GM23338 (cell line): ENCODE data around the gene PISD.

ENCODE experiments used
- CREB1 ChIP-seq: fragments of 250-450 bp; sonication (Bioruptor Pico); IDR thresholded peaks from 2 replicates; pipeline ENCODE4 v1.5.0; 2020; ENCODE audit warnings: low read depth, mild to moderate bottlenecking, moderate library complexity
- EZH2 ChIP-seq: fragments of 200-600 bp; sonication (generic); IDR thresholded peaks from one replicate; pipeline ENCODE4 v1.8.0; 2017; ENCODE audit warnings: antibody characterized with exemption, mild to moderate bottlenecking, low read depth; ENCODE audit not compliant: unreplicated experiment
- EZH2phosphoT487 ChIP-seq: fragments of 200-600 bp; sonication (generic); IDR thresholded peaks from one replicate; pipeline ENCODE4 v1.8.1; 2018; ENCODE audit warnings: antibody characterized with exemption; ENCODE audit not compliant: unreplicated experiment
- POLR2AphosphoS5 ChIP-seq: IDR thresholded peaks from 2 replicates; pipeline ENCODE4 v1.6.1; 2016; ENCODE audit warnings: antibody characterized with exemption, low read depth
- STAT1 ChIP-seq: IDR thresholded peaks from one replicate; pipeline ENCODE4 v1.6.1; 2016; ENCODE audit warnings: antibody characterized with exemption; ENCODE audit not compliant: unreplicated experiment
- ZNF114 ChIP-seq: fragments of 250-450 bp; sonication (Bioruptor Pico); IDR thresholded peaks from 2 replicates; pipeline ENCODE4 v1.5.0; 2020; ENCODE audit warnings: mild to moderate bottlenecking, moderate library complexity
- TF ChIP-seq, protein P1 (sequence below), 2 experiments: fragments of 200-600 bp in 1 of 2; sonication (generic) in 1 of 2; conservative IDR thresholded peaks; 2 replicates each; pipeline versions ENCODE4 v1.5.1 to v1.6.1; 2016 to 2017; ENCODE audit warnings: antibody characterized with exemption in 2 of 2, low read depth in 2 of 2, mild to moderate bottlenecking in 2 of 2, moderate library complexity in 1 of 2
- TF ChIP-seq, protein P2 (sequence below): IDR thresholded peaks from one replicate; pipeline ENCODE4 v1.6.1; 2018; ENCODE audit warnings: antibody characterized with exemption; ENCODE audit not compliant: unreplicated experiment
- TF ChIP-seq, protein P3 (sequence below): IDR thresholded peaks from 2 replicates; pipeline ENCODE4 v1.6.1; 2016; ENCODE audit warnings: antibody characterized with exemption

DNA sequence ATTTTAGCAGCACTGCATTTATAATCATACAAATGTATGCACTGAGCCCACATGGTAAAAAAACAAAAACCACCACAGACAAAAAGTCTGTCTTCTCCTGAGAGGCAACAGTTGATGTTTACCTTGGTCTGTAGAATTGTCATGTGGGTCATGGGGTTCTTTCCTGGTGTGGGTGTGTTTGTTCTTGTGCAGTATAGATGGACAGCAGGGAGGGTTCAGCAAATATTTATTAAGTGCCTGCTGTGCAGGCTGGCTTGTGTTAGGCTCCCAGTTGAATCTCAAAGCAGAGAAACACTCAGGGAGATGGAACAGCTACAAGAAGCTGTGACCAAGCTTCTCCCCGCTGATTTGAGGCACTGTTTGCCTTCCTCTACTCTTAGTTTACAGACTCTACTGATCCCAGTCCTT lies 82.2 kb downstream of the PISD start:
- TF ChIP-seq, protein P1, sequence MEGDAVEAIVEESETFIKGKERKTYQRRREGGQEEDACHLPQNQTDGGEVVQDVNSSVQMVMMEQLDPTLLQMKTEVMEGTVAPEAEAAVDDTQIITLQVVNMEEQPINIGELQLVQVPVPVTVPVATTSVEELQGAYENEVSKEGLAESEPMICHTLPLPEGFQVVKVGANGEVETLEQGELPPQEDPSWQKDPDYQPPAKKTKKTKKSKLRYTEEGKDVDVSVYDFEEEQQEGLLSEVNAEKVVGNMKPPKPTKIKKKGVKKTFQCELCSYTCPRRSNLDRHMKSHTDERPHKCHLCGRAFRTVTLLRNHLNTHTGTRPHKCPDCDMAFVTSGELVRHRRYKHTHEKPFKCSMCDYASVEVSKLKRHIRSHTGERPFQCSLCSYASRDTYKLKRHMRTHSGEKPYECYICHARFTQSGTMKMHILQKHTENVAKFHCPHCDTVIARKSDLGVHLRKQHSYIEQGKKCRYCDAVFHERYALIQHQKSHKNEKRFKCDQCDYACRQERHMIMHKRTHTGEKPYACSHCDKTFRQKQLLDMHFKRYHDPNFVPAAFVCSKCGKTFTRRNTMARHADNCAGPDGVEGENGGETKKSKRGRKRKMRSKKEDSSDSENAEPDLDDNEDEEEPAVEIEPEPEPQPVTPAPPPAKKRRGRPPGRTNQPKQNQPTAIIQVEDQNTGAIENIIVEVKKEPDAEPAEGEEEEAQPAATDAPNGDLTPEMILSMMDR (conservative IDR thresholded peaks at IDR 0.05; ENCODE audit: low read depth in 2 of 2) = no peak
- TF ChIP-seq, protein P2, sequence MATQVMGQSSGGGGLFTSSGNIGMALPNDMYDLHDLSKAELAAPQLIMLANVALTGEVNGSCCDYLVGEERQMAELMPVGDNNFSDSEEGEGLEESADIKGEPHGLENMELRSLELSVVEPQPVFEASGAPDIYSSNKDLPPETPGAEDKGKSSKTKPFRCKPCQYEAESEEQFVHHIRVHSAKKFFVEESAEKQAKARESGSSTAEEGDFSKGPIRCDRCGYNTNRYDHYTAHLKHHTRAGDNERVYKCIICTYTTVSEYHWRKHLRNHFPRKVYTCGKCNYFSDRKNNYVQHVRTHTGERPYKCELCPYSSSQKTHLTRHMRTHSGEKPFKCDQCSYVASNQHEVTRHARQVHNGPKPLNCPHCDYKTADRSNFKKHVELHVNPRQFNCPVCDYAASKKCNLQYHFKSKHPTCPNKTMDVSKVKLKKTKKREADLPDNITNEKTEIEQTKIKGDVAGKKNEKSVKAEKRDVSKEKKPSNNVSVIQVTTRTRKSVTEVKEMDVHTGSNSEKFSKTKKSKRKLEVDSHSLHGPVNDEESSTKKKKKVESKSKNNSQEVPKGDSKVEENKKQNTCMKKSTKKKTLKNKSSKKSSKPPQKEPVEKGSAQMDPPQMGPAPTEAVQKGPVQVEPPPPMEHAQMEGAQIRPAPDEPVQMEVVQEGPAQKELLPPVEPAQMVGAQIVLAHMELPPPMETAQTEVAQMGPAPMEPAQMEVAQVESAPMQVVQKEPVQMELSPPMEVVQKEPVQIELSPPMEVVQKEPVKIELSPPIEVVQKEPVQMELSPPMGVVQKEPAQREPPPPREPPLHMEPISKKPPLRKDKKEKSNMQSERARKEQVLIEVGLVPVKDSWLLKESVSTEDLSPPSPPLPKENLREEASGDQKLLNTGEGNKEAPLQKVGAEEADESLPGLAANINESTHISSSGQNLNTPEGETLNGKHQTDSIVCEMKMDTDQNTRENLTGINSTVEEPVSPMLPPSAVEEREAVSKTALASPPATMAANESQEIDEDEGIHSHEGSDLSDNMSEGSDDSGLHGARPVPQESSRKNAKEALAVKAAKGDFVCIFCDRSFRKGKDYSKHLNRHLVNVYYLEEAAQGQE = no peak
- TF ChIP-seq, protein P3, sequence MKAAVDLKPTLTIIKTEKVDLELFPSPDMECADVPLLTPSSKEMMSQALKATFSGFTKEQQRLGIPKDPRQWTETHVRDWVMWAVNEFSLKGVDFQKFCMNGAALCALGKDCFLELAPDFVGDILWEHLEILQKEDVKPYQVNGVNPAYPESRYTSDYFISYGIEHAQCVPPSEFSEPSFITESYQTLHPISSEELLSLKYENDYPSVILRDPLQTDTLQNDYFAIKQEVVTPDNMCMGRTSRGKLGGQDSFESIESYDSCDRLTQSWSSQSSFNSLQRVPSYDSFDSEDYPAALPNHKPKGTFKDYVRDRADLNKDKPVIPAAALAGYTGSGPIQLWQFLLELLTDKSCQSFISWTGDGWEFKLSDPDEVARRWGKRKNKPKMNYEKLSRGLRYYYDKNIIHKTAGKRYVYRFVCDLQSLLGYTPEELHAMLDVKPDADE = no peak
- TF ChIP-seq POLR2AphosphoS5 = no peak
- TF ChIP-seq EZH2 = no peak
- TF ChIP-seq STAT1 = no peak
- no peak for TF ChIP-seq EZH2phosphoT487
- no peak for TF ChIP-seq ZNF114 (CRISPR knock-in tag)
- no peak for TF ChIP-seq CREB1 (CRISPR knock-in tag)
